ENCODE measurements around the gene ALPL. TPM values are rescaled to one million over a fixed set of nuclear protein-coding genes. Genes with fewer than 3 reads are reported as not detected.

ALPL gene
- total and polyA plus RNA-seq, 9 of the 15 experiments (the other 6 are each of a cell fraction or from before 2014, with no cell fraction given): 0.04 to 0.38 (median 0.18) TPM; not detected in 4

DNA sequence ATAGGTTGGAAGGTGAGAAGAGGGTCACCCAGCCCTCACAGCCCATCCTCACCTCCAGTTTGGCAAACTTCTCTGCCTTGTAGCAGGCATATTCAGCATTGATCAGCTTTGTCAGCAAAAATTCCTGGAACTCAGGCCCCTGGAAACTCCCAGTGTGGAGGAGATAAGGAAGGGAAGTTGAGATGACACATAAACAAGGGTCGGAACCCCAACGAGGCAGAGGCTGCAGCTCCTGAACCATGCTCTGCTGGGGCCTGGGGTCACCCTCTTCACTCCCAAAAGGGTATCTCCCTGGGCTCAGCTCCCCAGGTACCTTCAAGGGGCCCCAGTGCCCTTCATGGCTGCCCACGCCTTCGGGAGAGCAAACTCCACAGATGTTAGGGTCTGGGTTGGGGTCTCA is 99.6 kb downstream of the ALPL start (continued):
- TF ChIP-seq, protein P1, sequence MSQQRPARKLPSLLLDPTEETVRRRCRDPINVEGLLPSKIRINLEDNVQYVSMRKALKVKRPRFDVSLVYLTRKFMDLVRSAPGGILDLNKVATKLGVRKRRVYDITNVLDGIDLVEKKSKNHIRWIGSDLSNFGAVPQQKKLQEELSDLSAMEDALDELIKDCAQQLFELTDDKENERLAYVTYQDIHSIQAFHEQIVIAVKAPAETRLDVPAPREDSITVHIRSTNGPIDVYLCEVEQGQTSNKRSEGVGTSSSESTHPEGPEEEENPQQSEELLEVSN (IDR thresholded peaks at IDR 0.05; ENCODE audit: borderline replicate concordance in 1 of 2, extremely low read depth in 1 of 2, insufficient read depth in 1 of 2, insufficient read length in 1 of 2, low read depth in 1 of 2, low read length in 1 of 2, poor library complexity in 1 of 2, severe bottlenecking in 1 of 2): no peak
- no peak for TF ChIP-seq ZNF561 (CRISPR knock-in tag; conservative IDR thresholded peaks at IDR 0.05)
- no peak for TF ChIP-seq FOXA1 (IDR thresholded peaks at IDR 0.05; ENCODE audit: borderline replicate concordance)
- TF ChIP-seq ELF4 (CRISPR knock-in tag; IDR thresholded peaks at IDR 0.05): no peak
- TF ChIP-seq MECOM (CRISPR knock-in tag; IDR thresholded peaks at IDR 0.05): peak; percentile 28; the same call in 1 of the 2 replicates
- TF ChIP-seq LEF1 (IDR thresholded peaks at IDR 0.05): no peak
- no peak for TF ChIP-seq ZNF398 (CRISPR knock-in tag; IDR thresholded peaks at IDR 0.05)
- no peak for TF ChIP-seq THRB (CRISPR knock-in tag; conservative IDR thresholded peaks at IDR 0.05)
- no peak for TF ChIP-seq THRA (IDR thresholded peaks at IDR 0.05)
- no peak for TF ChIP-seq PML (IDR thresholded peaks at IDR 0.05; ENCODE audit: low read length)
- TF ChIP-seq RAD51 (IDR thresholded peaks at IDR 0.05; ENCODE audit: borderline replicate concordance, low read depth): no peak
- peak; percentile 71 for TF ChIP-seq DMBX1 (CRISPR knock-in tag; IDR thresholded peaks at IDR 0.05; ENCODE audit: borderline replicate concordance)
- no peak for TF ChIP-seq CBX2 (IDR thresholded peaks at IDR 0.05; ENCODE audit: insufficient read depth, low read length, poor library complexity, severe bottlenecking)
- no peak for TF ChIP-seq IRF2 (CRISPR knock-in tag; IDR thresholded peaks at IDR 0.05)
- TF ChIP-seq, protein P2, sequence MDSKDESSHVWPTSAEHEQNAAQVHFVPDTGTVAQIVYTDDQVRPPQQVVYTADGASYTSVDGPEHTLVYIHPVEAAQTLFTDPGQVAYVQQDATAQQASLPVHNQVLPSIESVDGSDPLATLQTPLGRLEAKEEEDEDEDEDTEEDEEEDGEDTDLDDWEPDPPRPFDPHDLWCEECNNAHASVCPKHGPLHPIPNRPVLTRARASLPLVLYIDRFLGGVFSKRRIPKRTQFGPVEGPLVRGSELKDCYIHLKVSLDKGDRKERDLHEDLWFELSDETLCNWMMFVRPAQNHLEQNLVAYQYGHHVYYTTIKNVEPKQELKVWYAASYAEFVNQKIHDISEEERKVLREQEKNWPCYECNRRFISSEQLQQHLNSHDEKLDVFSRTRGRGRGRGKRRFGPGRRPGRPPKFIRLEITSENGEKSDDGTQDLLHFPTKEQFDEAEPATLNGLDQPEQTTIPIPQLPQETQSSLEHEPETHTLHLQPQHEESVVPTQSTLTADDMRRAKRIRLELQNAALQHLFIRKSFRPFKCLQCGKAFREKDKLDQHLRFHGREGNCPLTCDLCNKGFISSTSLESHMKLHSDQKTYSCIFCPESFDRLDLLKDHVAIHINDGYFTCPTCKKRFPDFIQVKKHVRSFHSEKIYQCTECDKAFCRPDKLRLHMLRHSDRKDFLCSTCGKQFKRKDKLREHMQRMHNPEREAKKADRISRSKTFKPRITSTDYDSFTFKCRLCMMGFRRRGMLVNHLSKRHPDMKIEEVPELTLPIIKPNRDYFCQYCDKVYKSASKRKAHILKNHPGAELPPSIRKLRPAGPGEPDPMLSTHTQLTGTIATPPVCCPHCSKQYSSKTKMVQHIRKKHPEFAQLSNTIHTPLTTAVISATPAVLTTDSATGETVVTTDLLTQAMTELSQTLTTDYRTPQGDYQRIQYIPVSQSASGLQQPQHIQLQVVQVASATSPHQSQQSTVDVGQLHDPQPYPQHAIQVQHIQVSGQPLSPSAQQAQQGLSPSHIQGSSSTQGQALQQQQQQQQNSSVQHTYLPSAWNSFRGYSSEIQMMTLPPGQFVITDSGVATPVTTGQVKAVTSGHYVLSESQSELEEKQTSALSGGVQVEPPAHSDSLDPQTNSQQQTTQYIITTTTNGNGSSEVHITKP (IDR thresholded peaks at IDR 0.05; ENCODE audit: partially characterized antibody): no peak
- TF ChIP-seq RNF2 (IDR thresholded peaks at IDR 0.05): no peak
- no peak for TF ChIP-seq ZNF197 (CRISPR knock-in tag; IDR thresholded peaks at IDR 0.05; ENCODE audit: low read depth)
- no peak for TF ChIP-seq SRSF9 (IDR thresholded peaks at IDR 0.05; ENCODE audit: borderline replicate concordance, low read depth, low read length)
- peak; percentile 93 for TF ChIP-seq MAFG (tag; conservative IDR thresholded peaks at IDR 0.05)
